Right atrium auricular region (tissue), 2 donors: ENCODE data around the gene ZNF407. TPM values are rescaled to one million over a fixed set of nuclear protein-coding genes. Genes with fewer than 3 reads are reported as not detected.

Experiments used
- DNase-seq: peaks from one replicate; pipeline ENCODE4 v3.0.0-alpha.2; 2019; ENCODE audit warnings: low spot score
- H3K27ac ChIP-seq, 2 donors: fragments of 200-600 bp; sonication (generic); 1 replicate in 1 of 2; 2 replicates in 1 of 2; pipeline ENCODE4 v1.5.1; 2016 to 2019
- H3K27me3 ChIP-seq, 2 donors: fragments of 200-600 bp; sonication (generic); one replicate each; pipeline versions ENCODE4 v1.5.1 to v1.6.0; 2017 to 2019
- H3K36me3 ChIP-seq: fragments of 200-600 bp; sonication (generic); one replicate; pipeline ENCODE4 v1.5.1; 2016
- H3K4me1 ChIP-seq, 2 donors: fragments of 200-600 bp; sonication (generic); one replicate each; pipeline versions ENCODE4 v1.5.1 to v1.6.0; 2017 to 2019
- H3K4me3 ChIP-seq, 2 donors: fragments of 200-600 bp; sonication (generic); 1 replicate in 1 of 2; 2 replicates in 1 of 2; pipeline ENCODE4 v1.5.1; 2017 to 2019; ENCODE audit warnings: mild to moderate bottlenecking in 1 of 2, moderate library complexity in 1 of 2
- H3K9me3 ChIP-seq, 2 donors: fragments of 200-600 bp; sonication (generic); one replicate each; pipeline ENCODE4 v1.5.1; 2019
- CTCF ChIP-seq, 2 donors: fragments of 200-600 bp; sonication (generic); IDR thresholded peaks; one replicate each; pipeline ENCODE4 v1.5.1; 2019; ENCODE audit warnings: antibody characterized with exemption in 2 of 2
- total RNA-seq, 2 donors: library from RNA; depleted of rRNA; stranded (reverse); fragments of >200 nt; gene quantifications; one replicate each; pipeline ENCODE4 v1.1.0, GENCODE V29; 2016

The ZNF407 gene
- total RNA-seq, 2 donors from 2014 or later, result 7.8 to 8.7 TPM

- no peaks in the 10 kb centered on the region for H3K9me3 ChIP-seq
- no peaks in the 10 kb centered on the region for H3K36me3 ChIP-seq
- H3K4me3 ChIP-seq, result no peak overlapping the region
- DNase-seq, result no peak
- no peak overlapping the region for H3K27ac ChIP-seq
- TF ChIP-seq CTCF (IDR thresholded peaks at IDR 0.05), result no peak
- H3K27me3 ChIP-seq, result no peaks in the 10 kb centered on the region
- no peaks in the 10 kb centered on the region for H3K4me1 ChIP-seq
These were observed 110.5 kb downstream of the ZNF407 start for GRCh38 chr18:74708169-74708568.

DNA sequence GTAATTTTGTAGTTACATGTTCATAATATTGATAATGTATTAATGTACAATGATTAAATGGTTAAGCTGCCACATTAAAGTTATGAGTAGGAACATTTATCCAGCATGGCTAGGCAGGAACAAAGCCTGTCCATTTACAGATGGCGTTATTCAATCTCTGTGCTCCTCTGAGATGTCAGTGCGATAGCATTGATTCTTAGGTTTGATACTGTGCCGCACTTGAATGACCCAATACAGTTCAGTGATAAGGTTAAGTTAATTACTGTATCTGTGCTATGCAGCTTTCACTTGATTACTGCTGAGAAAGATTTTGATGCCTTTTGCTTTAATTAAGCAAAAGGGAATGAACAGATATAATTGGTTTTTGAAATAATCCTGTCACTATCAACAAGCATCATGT lies 111.8 kb downstream of the ZNF407 start:
- no peak for TF ChIP-seq CTCF (IDR thresholded peaks at IDR 0.05)
- no peaks in the 10 kb centered on the region for H3K36me3 ChIP-seq
- DNase-seq, result no peak
- no peak overlapping the region for H3K27ac ChIP-seq
- H3K27me3 ChIP-seq, result no peaks in the 10 kb centered on the region
- H3K4me1 ChIP-seq, result no peaks in the 10 kb centered on the region
- no peak overlapping the region for H3K4me3 ChIP-seq
- H3K9me3 ChIP-seq, result no peaks in the 10 kb centered on the region

DNA sequence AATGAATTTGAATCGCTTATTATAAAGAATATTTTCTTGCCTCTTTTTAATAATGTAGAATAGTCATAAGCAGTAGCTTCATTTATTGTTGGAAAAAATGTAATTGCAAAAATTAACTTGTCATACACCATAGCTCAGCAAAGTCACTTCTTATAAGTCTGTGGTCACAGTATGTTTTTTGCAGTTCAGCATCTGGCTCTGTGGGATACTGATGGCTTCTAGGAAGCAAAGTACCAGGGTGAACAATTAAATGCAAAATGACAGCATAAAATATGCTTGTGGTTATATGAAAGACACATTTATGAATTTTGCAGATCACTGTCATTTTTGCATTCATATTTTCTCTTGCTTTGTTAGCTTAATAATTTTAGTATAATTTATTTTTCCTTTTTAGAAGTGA lies 116.5 kb downstream of the ZNF407 start:
- Histone ChIP-seq H3K4me1 (no peaks in the 10 kb centered on the region), H3K27ac (no peak overlapping the region), H3K4me3 (no peak overlapping the region), H3K9me3 (no peaks in the 10 kb centered on the region), H3K36me3 (no peaks in the 10 kb centered on the region), H3K27me3 (no peaks in the 10 kb centered on the region)
- DNase-seq, result no peak
- no peak for TF ChIP-seq CTCF (IDR thresholded peaks at IDR 0.05)

DNA sequence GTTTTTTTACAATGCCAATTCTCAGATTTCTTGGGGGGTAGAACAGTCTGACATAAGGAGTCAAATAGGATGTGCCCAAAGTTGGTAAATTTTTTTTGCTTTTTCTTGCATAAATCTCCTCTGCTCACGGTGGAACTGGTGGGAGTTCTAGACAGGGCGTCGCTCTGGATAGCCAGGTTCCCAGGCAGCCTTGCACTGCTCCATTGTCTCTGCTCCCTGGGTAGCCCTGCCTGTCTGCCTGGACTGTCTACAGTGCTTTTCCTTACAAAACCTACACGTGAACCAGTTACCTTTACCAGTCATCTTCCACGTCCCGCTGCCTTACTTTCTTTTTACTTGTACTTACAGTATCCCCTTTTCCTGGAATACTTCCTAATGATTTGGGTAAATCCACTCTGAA lies 117.1 kb downstream of the ZNF407 start:
- Histone ChIP-seq H3K4me1 (no peaks in the 10 kb centered on the region), H3K27me3 (no peaks in the 10 kb centered on the region), H3K27ac (no peak overlapping the region), H3K4me3 (no peak overlapping the region), H3K9me3 (peaks cover 0 to 4% of the 10 kb centered on the region in 2 donors), H3K36me3 (no peaks in the 10 kb centered on the region)
- no peak for DNase-seq
- TF ChIP-seq CTCF (IDR thresholded peaks at IDR 0.05), result no peak

DNA sequence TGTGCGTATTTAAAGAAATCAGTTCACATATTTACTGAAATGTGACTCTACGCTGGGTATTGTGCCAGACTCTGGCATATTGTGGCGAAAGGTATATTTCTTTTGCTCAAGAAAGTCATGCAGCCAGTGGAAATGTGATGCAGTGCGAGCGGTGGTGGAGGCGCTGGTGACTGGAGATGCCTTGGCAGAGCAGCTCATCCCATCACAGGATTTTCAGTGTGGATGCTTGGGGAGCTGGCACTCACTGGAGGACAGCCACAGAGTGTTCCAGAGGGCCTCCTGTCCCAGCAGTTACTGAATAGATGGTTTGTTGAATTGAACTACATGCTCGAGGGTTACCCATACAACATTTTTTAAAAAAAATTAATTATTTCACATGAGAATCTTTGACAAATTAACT lies 117.6 kb downstream of the ZNF407 start:
- Histone ChIP-seq H3K27me3 (no peaks in the 10 kb centered on the region), H3K4me3 (no peak overlapping the region), H3K36me3 (no peaks in the 10 kb centered on the region), H3K4me1 (no peaks in the 10 kb centered on the region), H3K9me3 (peaks cover 0 to 4% of the 10 kb centered on the region in 2 donors), H3K27ac (no peak overlapping the region)
- TF ChIP-seq CTCF (IDR thresholded peaks at IDR 0.05), result no peak
- DNase-seq, result no peak

GRCh38 chr18:74715865-74716712 lies 118.4 kb downstream of the ZNF407 start:
- Histone ChIP-seq H3K4me1 (no peaks in the 10 kb centered on the region), H3K9me3 (peaks cover 0 to 4% of the 10 kb centered on the region in 2 donors), H3K27me3 (no peaks in the 10 kb centered on the region), H3K36me3 (no peaks in the 10 kb centered on the region), H3K27ac (no peak overlapping the region), H3K4me3 (no peak overlapping the region)
- DNase-seq, result no peak
- TF ChIP-seq CTCF (IDR thresholded peaks at IDR 0.05), result no peak
